ENCODE measurements around the gene RHOH.

RHOH gene

DNA sequence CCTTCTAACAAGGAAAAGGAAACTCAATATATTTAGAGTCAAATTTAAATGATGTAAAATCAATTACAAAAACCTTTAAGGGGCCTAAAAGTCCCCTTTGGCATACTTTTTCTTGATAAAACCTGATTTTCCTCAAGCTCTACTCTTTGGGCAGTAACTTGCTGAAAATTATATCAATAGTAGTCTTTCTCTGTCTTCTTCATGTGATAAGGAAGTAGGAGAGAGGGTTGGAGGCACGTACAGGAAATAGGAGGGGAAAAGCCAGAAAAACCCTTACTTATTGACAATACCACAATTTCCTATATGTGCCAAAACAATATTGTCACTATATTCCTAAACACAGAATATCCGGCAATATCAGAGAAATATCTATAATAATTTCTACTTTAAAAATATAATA lies 9.6 kb downstream of the RHOH start:
- Histone ChIP-seq H3K9me3 (ENCODE audit: low read length) (no peaks in the 10 kb centered on the region), H4K20me1 (ENCODE audit: insufficient read depth, low read length) (no peaks in the 10 kb centered on the region), H3K27me3 (ENCODE audit: insufficient read depth, low read length) (no peaks in the 10 kb centered on the region), H3K36me3 (ENCODE audit: insufficient read depth, low read length) (peaks cover 88% of the 10 kb centered on the region), H3K27ac (ENCODE audit: low read depth, low read length, poor library complexity, severe bottlenecking) (peak overlapping the region; percentile 100), H3K4me2 (ENCODE audit: low read length) (peak overlapping the region; percentile 86), H3K4me1 (ENCODE audit: insufficient read depth, low read length, severe bottlenecking) (peaks cover 97% of the 10 kb centered on the region), H3K9me2 (ENCODE audit: low read depth, low read length) (no peaks in the 10 kb centered on the region), H2AFZ (ENCODE audit: low read length) (no peak overlapping the region), H3K4me3 (ENCODE audit: low read depth, low read length, poor library complexity, severe bottlenecking) (peak overlapping the region; percentile 82), H3K79me2 (ENCODE audit: insufficient read depth, low read length) (peaks cover 100% of the 10 kb centered on the region), H3F3A (ENCODE audit: insufficient read depth, low read length) (no peaks in the 10 kb centered on the region), H3K9ac (ENCODE audit: low read length) (peak overlapping the region; percentile 78; the same call in 1 of the 2 replicates)
- no peak for TF ChIP-seq EZH2 (IDR thresholded peaks at IDR 0.05; ENCODE audit: borderline replicate concordance, low read length)
- TF ChIP-seq, protein P1, sequence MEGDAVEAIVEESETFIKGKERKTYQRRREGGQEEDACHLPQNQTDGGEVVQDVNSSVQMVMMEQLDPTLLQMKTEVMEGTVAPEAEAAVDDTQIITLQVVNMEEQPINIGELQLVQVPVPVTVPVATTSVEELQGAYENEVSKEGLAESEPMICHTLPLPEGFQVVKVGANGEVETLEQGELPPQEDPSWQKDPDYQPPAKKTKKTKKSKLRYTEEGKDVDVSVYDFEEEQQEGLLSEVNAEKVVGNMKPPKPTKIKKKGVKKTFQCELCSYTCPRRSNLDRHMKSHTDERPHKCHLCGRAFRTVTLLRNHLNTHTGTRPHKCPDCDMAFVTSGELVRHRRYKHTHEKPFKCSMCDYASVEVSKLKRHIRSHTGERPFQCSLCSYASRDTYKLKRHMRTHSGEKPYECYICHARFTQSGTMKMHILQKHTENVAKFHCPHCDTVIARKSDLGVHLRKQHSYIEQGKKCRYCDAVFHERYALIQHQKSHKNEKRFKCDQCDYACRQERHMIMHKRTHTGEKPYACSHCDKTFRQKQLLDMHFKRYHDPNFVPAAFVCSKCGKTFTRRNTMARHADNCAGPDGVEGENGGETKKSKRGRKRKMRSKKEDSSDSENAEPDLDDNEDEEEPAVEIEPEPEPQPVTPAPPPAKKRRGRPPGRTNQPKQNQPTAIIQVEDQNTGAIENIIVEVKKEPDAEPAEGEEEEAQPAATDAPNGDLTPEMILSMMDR (IDR thresholded peaks at IDR 0.05; ENCODE audit: low read length): no peak

DNA sequence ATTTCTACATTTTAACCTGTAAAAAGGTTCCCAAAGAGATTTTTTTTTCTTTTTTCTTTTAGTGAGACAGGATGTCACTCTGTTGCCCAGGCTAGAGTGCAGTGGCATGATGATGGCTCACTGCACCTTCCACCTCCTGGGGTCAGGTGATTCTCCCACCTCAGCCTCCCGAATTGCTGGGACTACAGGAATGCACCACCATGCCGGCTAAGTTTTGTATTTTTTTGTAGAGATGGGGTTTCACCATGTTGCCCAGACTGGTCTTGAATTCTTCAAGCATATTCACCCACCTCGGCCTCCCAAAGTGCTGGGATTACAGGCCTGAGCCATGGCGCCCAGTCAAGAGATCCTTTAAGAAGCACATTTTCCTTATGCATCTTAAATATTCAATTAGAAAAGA lies 12.6 kb downstream of the RHOH start:
- no peaks in the 10 kb centered on the region for H3K9me3 ChIP-seq (ENCODE audit: low read length)
- H2AFZ ChIP-seq (ENCODE audit: low read length): no peak overlapping the region
- H3K4me2 ChIP-seq (ENCODE audit: low read length): peak overlapping the region; percentile 56

DNA sequence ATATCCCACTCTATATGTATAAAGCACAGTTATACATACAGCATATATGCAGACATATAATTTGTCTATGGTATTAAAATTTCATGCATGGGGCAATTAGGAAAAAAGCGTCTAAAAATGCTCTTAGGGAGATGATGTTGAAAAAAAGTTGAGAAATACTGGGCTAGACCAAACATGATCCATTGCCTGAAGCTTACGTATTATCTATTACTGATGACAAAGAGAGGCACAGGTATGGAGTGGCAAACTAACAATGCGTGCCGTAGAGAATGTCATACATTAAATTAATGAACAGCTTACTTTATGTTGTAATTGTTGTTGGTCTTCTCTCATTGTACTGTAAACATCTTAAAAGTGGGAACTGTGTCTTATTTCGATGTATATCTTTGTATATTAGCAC lies 13.9 kb downstream of the RHOH start:
- H3F3A ChIP-seq (ENCODE audit: insufficient read depth, low read length): no peaks in the 10 kb centered on the region
- H3K9me3 ChIP-seq (ENCODE audit: low read length): no peaks in the 10 kb centered on the region
- no peaks in the 10 kb centered on the region for H3K9me2 ChIP-seq (ENCODE audit: low read depth, low read length)
- H4K20me1 ChIP-seq (ENCODE audit: insufficient read depth, low read length): no peaks in the 10 kb centered on the region
- TF ChIP-seq, protein P1 (IDR thresholded peaks at IDR 0.05; ENCODE audit: low read length): no peak
- TF ChIP-seq EZH2 (IDR thresholded peaks at IDR 0.05; ENCODE audit: borderline replicate concordance, low read length): no peak
- peaks cover 99% of the 10 kb centered on the region for H3K4me1 ChIP-seq (ENCODE audit: insufficient read depth, low read length, severe bottlenecking)
- peak overlapping the region; percentile 48 for H3K4me3 ChIP-seq (ENCODE audit: low read depth, low read length, poor library complexity, severe bottlenecking)
- H3K9ac ChIP-seq (ENCODE audit: low read length): no peak overlapping the region
- H3K27me3 ChIP-seq (ENCODE audit: insufficient read depth, low read length): no peaks in the 10 kb centered on the region
- no peak overlapping the region for H2AFZ ChIP-seq (ENCODE audit: low read length)
- peak overlapping the region; percentile 56 for H3K4me2 ChIP-seq (ENCODE audit: low read length)
- peaks cover 100% of the 10 kb centered on the region for H3K79me2 ChIP-seq (ENCODE audit: insufficient read depth, low read length)
- peaks cover 91% of the 10 kb centered on the region for H3K36me3 ChIP-seq (ENCODE audit: insufficient read depth, low read length)
- H3K27ac ChIP-seq (ENCODE audit: low read depth, low read length, poor library complexity, severe bottlenecking): peak overlapping the region; percentile 70

More for the DNA sequence above, 12.6 kb downstream of the RHOH start:
- Histone ChIP-seq H3K27me3 (ENCODE audit: insufficient read depth, low read length) (no peaks in the 10 kb centered on the region), H3F3A (ENCODE audit: insufficient read depth, low read length) (no peaks in the 10 kb centered on the region), H3K36me3 (ENCODE audit: insufficient read depth, low read length) (peaks cover 90% of the 10 kb centered on the region), H3K9ac (ENCODE audit: low read length) (peak overlapping the region; percentile 31; the same call in 1 of the 2 replicates), H3K79me2 (ENCODE audit: insufficient read depth, low read length) (peaks cover 100% of the 10 kb centered on the region), H3K4me1 (ENCODE audit: insufficient read depth, low read length, severe bottlenecking) (peaks cover 99% of the 10 kb centered on the region), H4K20me1 (ENCODE audit: insufficient read depth, low read length) (no peaks in the 10 kb centered on the region), H3K27ac (ENCODE audit: low read depth, low read length, poor library complexity, severe bottlenecking) (peak overlapping the region; percentile 70), H3K9me2 (ENCODE audit: low read depth, low read length) (no peaks in the 10 kb centered on the region), H3K4me3 (ENCODE audit: low read depth, low read length, poor library complexity, severe bottlenecking) (peak overlapping the region; percentile 48)
- TF ChIP-seq, protein P1 (IDR thresholded peaks at IDR 0.05; ENCODE audit: low read length): no peak
- no peak for TF ChIP-seq EZH2 (IDR thresholded peaks at IDR 0.05; ENCODE audit: borderline replicate concordance, low read length)
